HepG2 (cell line): ENCODE measurements around the gene LIMK2. TPM values are rescaled to one million over a fixed set of nuclear protein-coding genes. Genes with fewer than 3 reads are reported as not detected.
A peak's percentile ranks its signal among the peaks of the same experiment; 100 is the strongest.

Source experiments
- AHDC1 ChIP-seq: sonication (generic); formaldehyde crosslinking; IDR thresholded peaks from 2 replicates; pipeline ENCODE4 v1.5.1; 2020; ENCODE audit warnings: mild to moderate bottlenecking, missing genetic modification reagents, borderline replicate concordance
- CCAR2 ChIP-seq: fragments of 200-400 bp; formaldehyde crosslinking; optimal IDR thresholded peaks from 2 replicates; pipeline ENCODE3; 2018; ENCODE audit warnings: low read depth, mild to moderate bottlenecking, low read length, moderate library complexity
- FOXP1 ChIP-seq, 2 experiments: fragments of 450-650 bp in 1 of 2; IDR thresholded peaks; 2 replicates each; pipeline ENCODE4 v1.6.1; 2017 to 2018; ENCODE audit warnings: antibody characterized with exemption in 1 of 2
- HMGXB3 ChIP-seq: sonication (generic); formaldehyde crosslinking; IDR thresholded peaks from 2 replicates; pipeline ENCODE4 v1.4.0; 2020; ENCODE audit warnings: missing genetic modification reagents, borderline replicate concordance
- KLF16 ChIP-seq, 2 experiments: sonication (generic) in 1 of 2; formaldehyde crosslinking in 1 of 2; IDR thresholded peaks; 2 replicates each; pipeline versions ENCODE4 v1.6.1 to v1.8.0; 2016 to 2023; ENCODE audit warnings: missing genetic modification reagents in 2 of 2, missing compliant biosample characterization in 1 of 2
- RBFOX2 ChIP-seq: fragments of 200-400 bp; formaldehyde crosslinking; IDR thresholded peaks from 2 replicates; pipeline ENCODE4 v1.6.1; 2017; ENCODE audit warnings: low read depth, mild to moderate bottlenecking, low read length
- RFXANK ChIP-seq: IDR thresholded peaks from 2 replicates; pipeline ENCODE4 v1.6.1; 2016
- SIX1 ChIP-seq: sonication (generic); formaldehyde crosslinking; IDR thresholded peaks from 2 replicates; pipeline ENCODE4 v1.4.0; 2020; ENCODE audit warnings: missing genetic modification reagents, borderline replicate concordance
- ZEB1 ChIP-seq: IDR thresholded peaks from 2 replicates; pipeline ENCODE4 v1.6.1; 2012; ENCODE audit warnings: mild to moderate bottlenecking, low read depth, inconsistent platforms; ENCODE audit not compliant: insufficient replicate concordance
- ZNF577 ChIP-seq: sonication (generic); formaldehyde crosslinking; IDR thresholded peaks from 2 replicates; pipeline ENCODE4 v1.4.0; 2020; ENCODE audit warnings: mild to moderate bottlenecking, low read depth, missing genetic modification reagents, borderline replicate concordance
- polyA plus RNA-seq, 8 experiments: library from polyadenylated mRNA; depleted of rRNA in 3 of 8; stranded (reverse) in 7 of 8; unstranded in 1 of 8; fragments of >200 nt; fragmentation: Illumina TruSeq in 4 of 8; extraction: Trizol in 4 of 8; gene quantifications; 2 replicates each; pipeline versions ENCODE4 v1.2.1 to v1.2.3, GENCODE V29; 2011 to 2016; ENCODE audit warnings: low read depth in 4 of 8, missing spikeins in 1 of 8, mixed read lengths in 1 of 8; ENCODE audit not compliant: insufficient read depth in 1 of 8
- total RNA-seq, 5 experiments: library from RNA; depleted of rRNA; stranded (reverse); fragments of >200 nt; fragmentation: Illumina TruSeq; extraction: Trizol; gene quantifications; 2 replicates each; pipeline ENCODE4 v1.2.3, GENCODE V29; 2016; ENCODE audit warnings: low read depth in 1 of 5
- TF ChIP-seq, protein P1 (sequence below): sonication (generic); formaldehyde crosslinking; IDR thresholded peaks from 2 replicates; pipeline ENCODE4 v1.4.0; 2020; ENCODE audit warnings: missing genetic modification reagents, borderline replicate concordance
- TF ChIP-seq, protein P2 (sequence below): IDR thresholded peaks from 2 replicates; pipeline ENCODE4 v1.4.0; 2020; ENCODE audit warnings: mild to moderate bottlenecking, missing genetic modification reagents

The LIMK2 gene
- total and polyA plus RNA-seq, 2 of the 13 experiments (the other 11 are each of a cell fraction or from before 2014, with no cell fraction given) = 20.9 to 29.8 TPM

DNA sequence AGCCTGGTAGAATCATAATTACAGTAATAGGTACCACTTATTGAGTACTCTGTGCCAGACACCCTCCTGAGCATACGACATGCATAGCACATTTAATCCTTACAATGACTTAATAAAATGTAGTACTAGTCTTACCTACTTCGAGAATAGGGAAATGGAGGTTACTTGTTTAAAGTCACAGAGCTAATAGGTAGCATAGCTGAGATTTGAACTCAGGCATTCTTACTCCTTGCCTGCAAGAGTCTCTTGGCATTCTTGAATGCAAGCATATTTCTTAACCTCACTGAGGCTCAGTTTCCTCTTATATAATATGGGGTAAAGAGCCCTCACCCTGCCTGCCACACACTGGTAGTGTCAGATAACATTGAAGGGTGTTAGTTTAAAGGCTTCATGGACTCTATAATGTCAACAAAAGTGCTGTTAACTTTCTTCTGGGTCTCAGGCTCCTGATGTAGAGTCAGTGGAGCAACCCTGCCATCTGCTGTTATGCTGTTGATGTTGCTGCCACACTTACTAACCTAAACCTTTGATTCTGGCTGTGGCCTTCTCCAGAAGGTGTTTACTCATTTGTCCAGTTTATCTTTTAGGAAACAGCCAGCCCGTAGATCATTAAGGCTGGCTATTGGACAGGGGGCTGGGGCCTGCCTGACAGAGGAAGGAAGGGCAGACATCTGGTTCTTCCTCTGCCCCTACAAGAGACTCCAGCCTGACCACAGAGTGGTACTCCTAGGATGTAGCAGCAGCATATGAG, 18.9 kb downstream of the LIMK2 start (continued):
- TF ChIP-seq SIX1 (CRISPR knock-in tag) (peak; percentile 90; the same call in 1 of the 2 replicates), RFXANK (CRISPR knock-in tag) (no peak), RBFOX2 (no peak), ZNF577 (no peak), FOXP1 (IDR thresholded peaks at IDR 0.05) (no peak), FOXP1 (CRISPR knock-in tag; IDR thresholded peaks at IDR 0.05) (peak; percentile 51; the same call in 1 of the 2 replicates), AHDC1 (CRISPR knock-in tag) (0 out of 2 replicates have a peak, but pooled peaks have one; percentile 47), CCAR2 (no peak), ZEB1 (no peak), HMGXB3 (CRISPR knock-in tag) (peak; percentile 77; the same call in 1 of the 2 replicates), KLF16 (CRISPR knock-in tag; IDR thresholded peaks at IDR 0.05) (0 out of 4 replicates have a peak, but pooled peaks of 1 of the 2 experiments have one; percentile 44)
- TF ChIP-seq, protein P1, sequence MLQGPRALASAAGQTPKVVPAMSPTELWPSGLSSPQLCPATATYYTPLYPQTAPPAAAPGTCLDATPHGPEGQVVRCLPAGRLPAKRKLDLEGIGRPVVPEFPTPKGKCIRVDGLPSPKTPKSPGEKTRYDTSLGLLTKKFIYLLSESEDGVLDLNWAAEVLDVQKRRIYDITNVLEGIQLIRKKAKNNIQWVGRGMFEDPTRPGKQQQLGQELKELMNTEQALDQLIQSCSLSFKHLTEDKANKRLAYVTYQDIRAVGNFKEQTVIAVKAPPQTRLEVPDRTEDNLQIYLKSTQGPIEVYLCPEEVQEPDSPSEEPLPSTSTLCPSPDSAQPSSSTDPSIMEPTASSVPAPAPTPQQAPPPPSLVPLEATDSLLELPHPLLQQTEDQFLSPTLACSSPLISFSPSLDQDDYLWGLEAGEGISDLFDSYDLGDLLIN (CRISPR knock-in tag) = no peak
- TF ChIP-seq, protein P2, sequence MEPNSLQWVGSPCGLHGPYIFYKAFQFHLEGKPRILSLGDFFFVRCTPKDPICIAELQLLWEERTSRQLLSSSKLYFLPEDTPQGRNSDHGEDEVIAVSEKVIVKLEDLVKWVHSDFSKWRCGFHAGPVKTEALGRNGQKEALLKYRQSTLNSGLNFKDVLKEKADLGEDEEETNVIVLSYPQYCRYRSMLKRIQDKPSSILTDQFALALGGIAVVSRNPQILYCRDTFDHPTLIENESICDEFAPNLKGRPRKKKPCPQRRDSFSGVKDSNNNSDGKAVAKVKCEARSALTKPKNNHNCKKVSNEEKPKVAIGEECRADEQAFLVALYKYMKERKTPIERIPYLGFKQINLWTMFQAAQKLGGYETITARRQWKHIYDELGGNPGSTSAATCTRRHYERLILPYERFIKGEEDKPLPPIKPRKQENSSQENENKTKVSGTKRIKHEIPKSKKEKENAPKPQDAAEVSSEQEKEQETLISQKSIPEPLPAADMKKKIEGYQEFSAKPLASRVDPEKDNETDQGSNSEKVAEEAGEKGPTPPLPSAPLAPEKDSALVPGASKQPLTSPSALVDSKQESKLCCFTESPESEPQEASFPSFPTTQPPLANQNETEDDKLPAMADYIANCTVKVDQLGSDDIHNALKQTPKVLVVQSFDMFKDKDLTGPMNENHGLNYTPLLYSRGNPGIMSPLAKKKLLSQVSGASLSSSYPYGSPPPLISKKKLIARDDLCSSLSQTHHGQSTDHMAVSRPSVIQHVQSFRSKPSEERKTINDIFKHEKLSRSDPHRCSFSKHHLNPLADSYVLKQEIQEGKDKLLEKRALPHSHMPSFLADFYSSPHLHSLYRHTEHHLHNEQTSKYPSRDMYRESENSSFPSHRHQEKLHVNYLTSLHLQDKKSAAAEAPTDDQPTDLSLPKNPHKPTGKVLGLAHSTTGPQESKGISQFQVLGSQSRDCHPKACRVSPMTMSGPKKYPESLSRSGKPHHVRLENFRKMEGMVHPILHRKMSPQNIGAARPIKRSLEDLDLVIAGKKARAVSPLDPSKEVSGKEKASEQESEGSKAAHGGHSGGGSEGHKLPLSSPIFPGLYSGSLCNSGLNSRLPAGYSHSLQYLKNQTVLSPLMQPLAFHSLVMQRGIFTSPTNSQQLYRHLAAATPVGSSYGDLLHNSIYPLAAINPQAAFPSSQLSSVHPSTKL (CRISPR knock-in tag) = peak; percentile 59; the same call in 1 of the 2 replicates
